Measurements from ENCODE around the gene USP19. TPM values are rescaled to one million over a fixed set of nuclear protein-coding genes. Genes with fewer than 3 reads are reported as not detected.

The USP19 gene
- total and polyA plus RNA-seq, 2 of the 4 experiments (the other 2 are of a cell fraction), result 24.7 to 39.7 TPM

DNA sequence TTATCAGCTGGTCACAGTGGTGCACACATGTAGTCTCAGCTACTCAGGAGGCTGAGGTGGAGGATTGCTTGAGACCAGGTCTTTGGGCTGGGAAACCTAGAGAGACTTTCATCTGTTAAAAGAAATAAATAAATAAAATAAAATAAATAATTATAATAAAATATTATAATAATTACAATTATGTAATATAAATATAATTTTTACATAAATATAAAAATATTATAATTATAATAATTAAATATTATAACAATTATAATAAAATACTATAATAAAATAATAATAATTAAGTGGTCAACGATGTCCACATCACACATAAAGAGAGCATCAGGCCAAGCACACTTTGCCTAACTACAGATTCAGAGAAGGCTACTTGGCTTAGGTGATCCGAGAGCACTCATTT lies 41.4 kb downstream of the USP19 start:
- ChIA-PET POLR2A (ENCODE audit: unreplicated experiment) (no interaction called here), CTCF (no interaction called here)
- no peak overlapping the region for H2AFZ ChIP-seq (replicated peaks; ENCODE audit: low read length, poor library complexity)
- no peaks in the 10 kb centered on the region for H3K4me1 ChIP-seq (ENCODE audit: control insufficient read depth, insufficient read depth, low read length)
- no peaks in the 10 kb centered on the region for H3K9me3 ChIP-seq (ENCODE audit: control insufficient read depth, insufficient read depth, low read length)
- H4K8ac ChIP-seq (ENCODE audit: low read depth in 2 of 2, low read length in 2 of 2), result no peak overlapping the region
- intact Hi-C loops (cut with micrococcal nuclease), result loop anchor here (5.0 kb wide), 1 partner anchor 37 kb away; no protein-coding TSS in a partner anchor
- BruUV-seq (replicated peaks), result no TSS peak
- H4K5ac ChIP-seq (ENCODE audit: low read depth, low read length), result no peak overlapping the region
- no peak overlapping the region for H3K9ac ChIP-seq (ENCODE audit: low read depth, low read length)
- H3K36me3 ChIP-seq (ENCODE audit: control insufficient read depth, insufficient read depth, low read length), result peaks cover 30% of the 10 kb centered on the region
- no peak overlapping the region for H2BK5ac ChIP-seq (ENCODE audit: low read depth, low read length, poor library complexity, severe bottlenecking)
- H3K18ac ChIP-seq (ENCODE audit: low read depth, low read length), result no peak overlapping the region
- H3K23ac ChIP-seq (ENCODE audit: low read depth, low read length), result no peak overlapping the region
- H3K79me1 ChIP-seq (ENCODE audit: low read depth in 1 of 2, low read length in 2 of 2), result peaks cover 18 to 53% of the 10 kb centered on the region in 2 experiments
- no peak overlapping the region for H3K4me2 ChIP-seq (ENCODE audit: low read depth, low read length)
- no peak overlapping the region for H2BK20ac ChIP-seq (ENCODE audit: low read depth, low read length)
- in situ Hi-C loops (cut with MboI; ENCODE audit: low sequenced_read_pairs), result no loop called here
- no peak overlapping the region for H3K4ac ChIP-seq (ENCODE audit: low read depth, low read length)
- no peak overlapping the region for H4K91ac ChIP-seq (ENCODE audit: insufficient read depth, low read depth, low read length)
- ATAC-seq (ENCODE audit: low read depth) (no peak), DNase-seq (no peak)
- H2BK120ac ChIP-seq (ENCODE audit: low read depth, low read length), result no peak overlapping the region
- H3K14ac ChIP-seq (replicated peaks; ENCODE audit: low read depth, low read length), result no peak overlapping the region
- no peak overlapping the region for H2AK5ac ChIP-seq (ENCODE audit: low read depth, low read length)
- TF ChIP-seq, protein P1, sequence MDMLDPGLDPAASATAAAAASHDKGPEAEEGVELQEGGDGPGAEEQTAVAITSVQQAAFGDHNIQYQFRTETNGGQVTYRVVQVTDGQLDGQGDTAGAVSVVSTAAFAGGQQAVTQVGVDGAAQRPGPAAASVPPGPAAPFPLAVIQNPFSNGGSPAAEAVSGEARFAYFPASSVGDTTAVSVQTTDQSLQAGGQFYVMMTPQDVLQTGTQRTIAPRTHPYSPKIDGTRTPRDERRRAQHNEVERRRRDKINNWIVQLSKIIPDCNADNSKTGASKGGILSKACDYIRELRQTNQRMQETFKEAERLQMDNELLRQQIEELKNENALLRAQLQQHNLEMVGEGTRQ (IDR thresholded peaks at IDR 0.05; ENCODE audit: low read depth, low read length), result no peak
- TF ChIP-seq RCOR1 (IDR thresholded peaks at IDR 0.05; ENCODE audit: insufficient replicate concordance, low read length) (no peak), SMC3 (IDR thresholded peaks at IDR 0.05; ENCODE audit: low read depth, low read length) (no peak), MAZ (IDR thresholded peaks at IDR 0.05; ENCODE audit: borderline replicate concordance, low read depth, low read length) (no peak), CHD1 (IDR thresholded peaks at IDR 0.05; ENCODE audit: low read depth, low read length) (no peak), RFX5 (IDR thresholded peaks at IDR 0.05; ENCODE audit: low read depth, low read length) (no peak), RAD21 (IDR thresholded peaks at IDR 0.05; ENCODE audit: low read length) (no peak), CEBPB (IDR thresholded peaks at IDR 0.05; ENCODE audit: low read depth, low read length) (no peak), POLR2A (IDR thresholded peaks at IDR 0.05; ENCODE audit: low read depth, low read length) (no peak), MXI1 (IDR thresholded peaks at IDR 0.05; ENCODE audit: borderline replicate concordance, low read depth, low read length) (no peak)
- TF ChIP-seq, protein P2, sequence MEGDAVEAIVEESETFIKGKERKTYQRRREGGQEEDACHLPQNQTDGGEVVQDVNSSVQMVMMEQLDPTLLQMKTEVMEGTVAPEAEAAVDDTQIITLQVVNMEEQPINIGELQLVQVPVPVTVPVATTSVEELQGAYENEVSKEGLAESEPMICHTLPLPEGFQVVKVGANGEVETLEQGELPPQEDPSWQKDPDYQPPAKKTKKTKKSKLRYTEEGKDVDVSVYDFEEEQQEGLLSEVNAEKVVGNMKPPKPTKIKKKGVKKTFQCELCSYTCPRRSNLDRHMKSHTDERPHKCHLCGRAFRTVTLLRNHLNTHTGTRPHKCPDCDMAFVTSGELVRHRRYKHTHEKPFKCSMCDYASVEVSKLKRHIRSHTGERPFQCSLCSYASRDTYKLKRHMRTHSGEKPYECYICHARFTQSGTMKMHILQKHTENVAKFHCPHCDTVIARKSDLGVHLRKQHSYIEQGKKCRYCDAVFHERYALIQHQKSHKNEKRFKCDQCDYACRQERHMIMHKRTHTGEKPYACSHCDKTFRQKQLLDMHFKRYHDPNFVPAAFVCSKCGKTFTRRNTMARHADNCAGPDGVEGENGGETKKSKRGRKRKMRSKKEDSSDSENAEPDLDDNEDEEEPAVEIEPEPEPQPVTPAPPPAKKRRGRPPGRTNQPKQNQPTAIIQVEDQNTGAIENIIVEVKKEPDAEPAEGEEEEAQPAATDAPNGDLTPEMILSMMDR (conservative IDR thresholded peaks at IDR 0.05; ENCODE audit: low read depth, low read length), result no peak
- TF ChIP-seq, protein P3, sequence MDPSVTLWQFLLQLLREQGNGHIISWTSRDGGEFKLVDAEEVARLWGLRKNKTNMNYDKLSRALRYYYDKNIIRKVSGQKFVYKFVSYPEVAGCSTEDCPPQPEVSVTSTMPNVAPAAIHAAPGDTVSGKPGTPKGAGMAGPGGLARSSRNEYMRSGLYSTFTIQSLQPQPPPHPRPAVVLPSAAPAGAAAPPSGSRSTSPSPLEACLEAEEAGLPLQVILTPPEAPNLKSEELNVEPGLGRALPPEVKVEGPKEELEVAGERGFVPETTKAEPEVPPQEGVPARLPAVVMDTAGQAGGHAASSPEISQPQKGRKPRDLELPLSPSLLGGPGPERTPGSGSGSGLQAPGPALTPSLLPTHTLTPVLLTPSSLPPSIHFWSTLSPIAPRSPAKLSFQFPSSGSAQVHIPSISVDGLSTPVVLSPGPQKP (IDR thresholded peaks at IDR 0.05; ENCODE audit: borderline replicate concordance, low read depth, low read length), result no peak
- no peaks in the 10 kb centered on the region for H3K9me1 ChIP-seq (ENCODE audit: insufficient read depth, low read length)
- peaks cover 29% of the 10 kb centered on the region for H4K20me1 ChIP-seq (ENCODE audit: insufficient read depth, low read length)
- no peak overlapping the region for H3K56ac ChIP-seq (ENCODE audit: extremely low read depth, insufficient read depth, low read length)
- 100% methylated on average over 1 of the region's 2 CpGs; no CpG with 5 or more reads in 1 of the 2 experiments for WGBS, 2 experiments (ENCODE audit: extremely low coverage in 2 of 2, insufficient read length in 1 of 2)
- H2AK9ac ChIP-seq (replicated peaks; ENCODE audit: low read depth, low read length, poor library complexity), result no peak overlapping the region
- H2BK15ac ChIP-seq (ENCODE audit: low read depth, low read length), result no peak overlapping the region
- dilution Hi-C loops (cut with HindIII; ENCODE audit: low sequenced_read_pairs, unreplicated experiment), result no loop called here
- no peak overlapping the region for H3K27ac ChIP-seq (ENCODE audit: insufficient read depth, low read length)
- no peak overlapping the region for H3K4me3 ChIP-seq (ENCODE audit: insufficient read depth, low read depth, low read length)
- H3K27me3 ChIP-seq (ENCODE audit: control insufficient read depth, insufficient read depth, low read length), result no peaks in the 10 kb centered on the region

Data from IMR-90 (cell line).